HEK293 (cell line): ENCODE data around the gene FOXO6.
A peak's percentile ranks its signal among the peaks of the same experiment; 100 is the strongest.

Experiments used
- ATF2 ChIP-seq: fragments of 450-650 bp; formaldehyde crosslinking; IDR thresholded peaks from 2 replicates; pipeline ENCODE4 v1.5.1; 2016; ENCODE audit warnings: missing biosample characterization, missing genetic modification characterization, low read depth
- CTCF ChIP-seq: fragments of 450-650 bp; formaldehyde crosslinking; IDR thresholded peaks from 2 replicates; pipeline ENCODE4 v1.5.1; 2016; ENCODE audit warnings: missing biosample characterization, missing genetic modification characterization
- GLIS1 ChIP-seq: fragments of 450-650 bp; formaldehyde crosslinking; IDR thresholded peaks from 2 replicates; pipeline ENCODE4 v1.5.1; 2016; ENCODE audit warnings: missing biosample characterization, missing genetic modification characterization
- INSM2 ChIP-seq: fragments of 450-650 bp; formaldehyde crosslinking; IDR thresholded peaks from 2 replicates; pipeline ENCODE4 v1.5.1; 2016; ENCODE audit warnings: missing biosample characterization, missing genetic modification characterization
- KLF16 ChIP-seq: fragments of 450-650 bp; formaldehyde crosslinking; IDR thresholded peaks from 2 replicates; pipeline ENCODE4 v1.5.1; 2017; ENCODE audit warnings: missing biosample characterization, missing genetic modification characterization
- KLF8 ChIP-seq: fragments of 450-650 bp; formaldehyde crosslinking; IDR thresholded peaks from 2 replicates; pipeline ENCODE4 v1.5.1; 2016; ENCODE audit warnings: missing biosample characterization, missing genetic modification characterization
- PRDM10 ChIP-seq: fragments of 450-650 bp; formaldehyde crosslinking; IDR thresholded peaks from 2 replicates; pipeline ENCODE4 v1.5.1; 2016; ENCODE audit warnings: missing biosample characterization, missing genetic modification characterization
- SCRT2 ChIP-seq: fragments of 450-650 bp; formaldehyde crosslinking; IDR thresholded peaks from 2 replicates; pipeline ENCODE4 v1.5.1; 2016; ENCODE audit warnings: missing biosample characterization, missing genetic modification characterization
- SP2 ChIP-seq: fragments of 450-650 bp; formaldehyde crosslinking; IDR thresholded peaks from 2 replicates; pipeline ENCODE4 v1.5.1; 2016; ENCODE audit warnings: missing biosample characterization, missing genetic modification characterization
- SP3 ChIP-seq: fragments of 450-650 bp; formaldehyde crosslinking; IDR thresholded peaks from 2 replicates; pipeline ENCODE4 v1.5.1; 2016; ENCODE audit warnings: missing biosample characterization, missing genetic modification characterization
- ZBTB20 ChIP-seq: fragments of 450-650 bp; formaldehyde crosslinking; IDR thresholded peaks from 2 replicates; pipeline ENCODE4 v1.5.1; 2016; ENCODE audit warnings: missing biosample characterization, missing genetic modification characterization
- ZBTB21 ChIP-seq: fragments of 450-650 bp; formaldehyde crosslinking; IDR thresholded peaks from 2 replicates; pipeline ENCODE4 v1.5.1; 2017; ENCODE audit warnings: missing biosample characterization, missing genetic modification characterization
- ZEB2 ChIP-seq: fragments of 450-650 bp; formaldehyde crosslinking; IDR thresholded peaks from 2 replicates; pipeline ENCODE4 v1.5.1; 2016; ENCODE audit warnings: missing biosample characterization, missing genetic modification characterization
- ZFHX2 ChIP-seq: fragments of 450-650 bp; formaldehyde crosslinking; conservative IDR thresholded peaks from 2 replicates; pipeline ENCODE4 v1.5.1; 2016; ENCODE audit warnings: missing biosample characterization, missing genetic modification characterization
- ZNF169 ChIP-seq: fragments of 450-650 bp; formaldehyde crosslinking; IDR thresholded peaks from 2 replicates; pipeline ENCODE4 v1.5.1; 2016; ENCODE audit warnings: missing biosample characterization, missing genetic modification characterization
- ZNF248 ChIP-seq: fragments of 450-650 bp; formaldehyde crosslinking; IDR thresholded peaks from 2 replicates; pipeline ENCODE4 v1.5.1; 2017; ENCODE audit warnings: missing biosample characterization, missing genetic modification characterization
- ZNF26 ChIP-seq: fragments of 450-650 bp; formaldehyde crosslinking; IDR thresholded peaks from 2 replicates; pipeline ENCODE4 v1.5.1; 2016; ENCODE audit warnings: missing biosample characterization, missing genetic modification characterization
- ZNF324 ChIP-seq: fragments of 450-650 bp; formaldehyde crosslinking; IDR thresholded peaks from 2 replicates; pipeline ENCODE4 v1.5.1; 2016; ENCODE audit warnings: missing biosample characterization, missing genetic modification characterization
- ZNF335 ChIP-seq: fragments of 450-650 bp; formaldehyde crosslinking; conservative IDR thresholded peaks from 2 replicates; pipeline ENCODE4 v1.5.1; 2016; ENCODE audit warnings: missing biosample characterization, missing genetic modification characterization
- ZNF362 ChIP-seq: fragments of 450-650 bp; formaldehyde crosslinking; IDR thresholded peaks from 2 replicates; pipeline ENCODE4 v1.5.1; 2016; ENCODE audit warnings: missing biosample characterization, missing genetic modification characterization
- ZNF366 ChIP-seq: fragments of 450-650 bp; formaldehyde crosslinking; conservative IDR thresholded peaks from 2 replicates; pipeline ENCODE4 v1.5.1; 2016; ENCODE audit warnings: missing biosample characterization, missing genetic modification characterization
- ZNF600 ChIP-seq: fragments of 450-650 bp; formaldehyde crosslinking; IDR thresholded peaks from 2 replicates; pipeline ENCODE4 v1.5.1; 2016; ENCODE audit warnings: missing biosample characterization, missing genetic modification characterization
- ZNF692 ChIP-seq: fragments of 450-650 bp; formaldehyde crosslinking; IDR thresholded peaks from 2 replicates; pipeline ENCODE4 v1.5.1; 2016; ENCODE audit warnings: missing biosample characterization, missing genetic modification characterization
- ZNF747 ChIP-seq: fragments of 450-650 bp; formaldehyde crosslinking; IDR thresholded peaks from 2 replicates; pipeline ENCODE4 v1.5.1; 2016; ENCODE audit warnings: missing biosample characterization, missing genetic modification characterization
- ZNF837 ChIP-seq: fragments of 450-650 bp; formaldehyde crosslinking; IDR thresholded peaks from 2 replicates; pipeline ENCODE4 v1.5.1; 2016; ENCODE audit warnings: missing biosample characterization, missing genetic modification characterization
- ZSCAN23 ChIP-seq: fragments of 450-650 bp; formaldehyde crosslinking; IDR thresholded peaks from 2 replicates; pipeline ENCODE4 v1.5.1; 2016; ENCODE audit warnings: missing biosample characterization, missing genetic modification characterization

The FOXO6 gene

GRCh38 chr1:41380979-41381691, 19.9 kb downstream of the FOXO6 start (continued):
- TF ChIP-seq ZNF600 (tag by site-specific recombination) (peak; percentile 39; the same call in 1 of the 2 replicates), ATF2 (tag by site-specific recombination) (peak; percentile 74), ZNF362 (tag by site-specific recombination) (no peak), ZNF248 (tag by site-specific recombination) (no peak), ZNF747 (tag by site-specific recombination) (no peak), ZNF324 (tag by site-specific recombination) (peak; percentile 68; the same call in 1 of the 2 replicates), ZNF692 (tag by site-specific recombination) (peak; percentile 65; the same call in 1 of the 2 replicates), CTCF (no peak), SP2 (peak; percentile 53), ZNF366 (tag by site-specific recombination) (peak; percentile 76), INSM2 (0 out of 2 replicates have a peak, but pooled peaks have one; percentile 14), ZNF169 (tag by site-specific recombination) (no peak), ZSCAN23 (tag by site-specific recombination) (peak; percentile 67; the same call in 1 of the 2 replicates), ZEB2 (tag by site-specific recombination) (peak; percentile 88; the same call in 1 of the 2 replicates), KLF8 (tag by site-specific recombination) (0 out of 2 replicates have a peak, but pooled peaks have one; percentile 23), ZFHX2 (tag by site-specific recombination) (peak; percentile 93), SP3 (tag by site-specific recombination) (peak; percentile 69), SCRT2 (tag by site-specific recombination) (peak; percentile 93), ZBTB20 (peak; percentile 82), PRDM10 (tag by site-specific recombination) (0 out of 2 replicates have a peak, but pooled peaks have one; percentile 18), ZNF837 (tag by site-specific recombination) (no peak), GLIS1 (tag by site-specific recombination) (peak; percentile 99), ZBTB21 (tag by site-specific recombination) (peak; percentile 34; the same call in 1 of the 2 replicates), ZNF335 (tag by site-specific recombination) (peak; percentile 86), ZNF26 (tag by site-specific recombination) (no peak), KLF16 (peak; percentile 81)
